GM19452 (cell line): ENCODE data around the gene MAP1S.

Source experiments
- ATAC-seq: cut with Tn5 transposase; IDR thresholded peaks from one replicate; pipeline ENCODE4 v1.9.1; 2021; ENCODE audit not compliant: unreplicated experiment

The MAP1S gene

DNA sequence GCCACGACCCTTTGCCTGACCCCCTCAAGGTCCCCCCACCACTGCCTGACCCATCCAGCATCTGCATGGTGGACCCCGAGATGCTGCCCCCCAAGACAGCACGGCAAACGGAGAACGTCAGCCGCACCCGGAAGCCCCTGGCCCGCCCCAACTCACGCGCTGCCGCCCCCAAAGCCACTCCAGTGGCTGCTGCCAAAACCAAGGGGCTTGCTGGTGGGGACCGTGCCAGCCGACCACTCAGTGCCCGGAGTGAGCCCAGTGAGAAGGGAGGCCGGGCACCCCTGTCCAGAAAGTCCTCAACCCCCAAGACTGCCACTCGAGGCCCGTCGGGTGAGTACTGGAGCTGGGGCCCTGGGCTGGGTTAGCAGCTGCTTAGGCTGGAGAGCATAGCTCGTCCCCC is 8.6 kb downstream of the MAP1S start:
- no peak for ATAC-seq

DNA sequence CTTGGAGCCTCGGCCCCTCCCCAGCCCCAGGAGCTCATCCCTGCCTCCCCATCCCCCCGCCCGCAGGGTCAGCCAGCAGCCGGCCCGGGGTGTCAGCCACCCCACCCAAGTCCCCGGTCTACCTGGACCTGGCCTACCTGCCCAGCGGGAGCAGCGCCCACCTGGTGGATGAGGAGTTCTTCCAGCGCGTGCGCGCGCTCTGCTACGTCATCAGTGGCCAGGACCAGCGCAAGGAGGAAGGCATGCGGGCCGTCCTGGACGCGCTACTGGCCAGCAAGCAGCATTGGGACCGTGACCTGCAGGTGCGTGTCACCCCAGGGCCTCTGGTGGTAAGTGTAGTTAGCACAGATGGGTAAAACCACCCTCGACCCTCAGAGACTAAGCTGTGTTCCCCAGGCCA is 13.8 kb downstream of the MAP1S start:
- ATAC-seq = no peak

DNA sequence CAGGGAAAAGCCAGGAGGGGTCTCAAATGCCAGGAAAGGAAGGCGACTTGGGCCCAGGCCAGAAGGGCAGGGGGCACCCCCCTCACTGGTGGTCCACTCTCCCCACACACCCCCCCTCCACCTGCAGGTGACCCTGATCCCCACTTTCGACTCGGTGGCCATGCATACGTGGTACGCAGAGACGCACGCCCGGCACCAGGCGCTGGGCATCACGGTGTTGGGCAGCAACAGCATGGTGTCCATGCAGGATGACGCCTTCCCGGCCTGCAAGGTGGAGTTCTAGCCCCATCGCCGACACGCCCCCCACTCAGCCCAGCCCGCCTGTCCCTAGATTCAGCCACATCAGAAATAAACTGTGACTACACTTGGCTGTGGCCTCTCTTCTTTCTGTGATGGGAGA is 14.9 kb downstream of the MAP1S start:
- no peak for ATAC-seq

- no peak for ATAC-seq
Measured at GRCh38 chr19:17735410-17735809, 16.1 kb downstream of the MAP1S start.

DNA sequence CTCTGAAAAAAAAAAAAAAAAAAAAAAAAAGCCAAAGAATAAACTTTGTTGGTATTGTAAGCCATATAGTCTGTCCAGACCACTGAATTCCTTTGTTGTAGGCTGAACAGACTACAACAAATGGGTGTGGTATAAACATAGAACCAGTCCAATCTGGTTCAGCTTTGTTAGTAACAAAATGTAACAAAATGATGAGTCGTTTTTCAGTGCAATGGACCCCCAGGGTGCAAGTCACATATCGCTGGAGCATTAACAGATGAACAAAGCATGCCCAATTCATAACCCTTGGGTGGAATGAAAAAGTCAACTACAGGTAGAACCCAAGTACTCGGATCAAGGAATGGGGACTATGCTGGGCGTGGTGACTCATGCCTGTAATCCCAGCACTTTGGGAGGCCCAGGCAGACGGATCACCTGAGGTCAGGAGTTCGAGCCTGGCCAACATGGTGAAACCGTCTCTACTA is 18.4 kb downstream of the MAP1S start:
- no peak for ATAC-seq

DNA sequence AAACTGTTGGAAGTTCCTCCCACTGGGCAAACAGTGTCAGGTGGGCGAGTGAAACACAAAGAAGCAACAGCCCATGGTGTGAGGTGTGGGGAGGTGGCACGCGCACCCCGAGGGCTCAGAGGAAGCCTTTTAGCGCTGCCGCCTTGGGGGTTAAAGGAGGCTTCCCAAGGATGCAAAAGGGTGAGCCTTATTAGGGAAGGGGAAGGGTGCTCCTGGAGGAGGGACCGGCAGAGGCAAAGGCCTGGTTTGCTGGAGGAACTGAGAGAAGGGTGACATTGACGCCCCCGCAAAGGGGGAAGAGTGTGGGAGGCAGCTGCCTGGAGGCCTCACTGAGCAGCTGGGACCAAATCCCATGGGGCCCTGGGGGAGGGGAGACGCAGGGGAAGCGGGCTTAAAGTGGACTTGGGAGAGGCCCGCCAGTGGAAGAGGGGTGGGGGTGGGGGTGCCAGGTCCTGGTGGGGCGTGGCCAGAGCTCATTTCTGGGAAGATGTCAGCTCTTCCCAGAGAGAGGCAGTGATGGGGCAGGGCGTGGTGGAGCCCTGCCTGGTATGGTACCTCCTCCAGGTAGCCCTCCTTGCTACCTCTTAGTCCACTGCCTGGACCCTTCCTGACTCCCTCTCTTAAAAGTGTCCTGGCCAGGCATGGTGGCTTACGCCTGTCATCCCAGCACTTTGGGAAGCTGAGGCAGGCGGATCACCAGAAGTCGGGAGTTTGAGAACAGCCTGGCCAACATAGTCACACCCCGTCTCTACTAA is 20.0 kb downstream of the MAP1S start:
- ATAC-seq = no peak

- ATAC-seq = no peak
Measured at GRCh38 chr19:17741456-17741855, 22.2 kb downstream of the MAP1S start.

GRCh38 chr19:17743874-17744580 is 24.7 kb downstream of the MAP1S start:
- ATAC-seq = no peak

GRCh38 chr19:17747205-17748098 is 28.2 kb downstream of the MAP1S start:
- peak; percentile 70 for ATAC-seq

- ATAC-seq = no peak
Measured at GRCh38 chr19:17748884-17749638, 29.8 kb downstream of the MAP1S start.

GRCh38 chr19:17749912-17750317 is 30.6 kb downstream of the MAP1S start:
- no peak for ATAC-seq

DNA sequence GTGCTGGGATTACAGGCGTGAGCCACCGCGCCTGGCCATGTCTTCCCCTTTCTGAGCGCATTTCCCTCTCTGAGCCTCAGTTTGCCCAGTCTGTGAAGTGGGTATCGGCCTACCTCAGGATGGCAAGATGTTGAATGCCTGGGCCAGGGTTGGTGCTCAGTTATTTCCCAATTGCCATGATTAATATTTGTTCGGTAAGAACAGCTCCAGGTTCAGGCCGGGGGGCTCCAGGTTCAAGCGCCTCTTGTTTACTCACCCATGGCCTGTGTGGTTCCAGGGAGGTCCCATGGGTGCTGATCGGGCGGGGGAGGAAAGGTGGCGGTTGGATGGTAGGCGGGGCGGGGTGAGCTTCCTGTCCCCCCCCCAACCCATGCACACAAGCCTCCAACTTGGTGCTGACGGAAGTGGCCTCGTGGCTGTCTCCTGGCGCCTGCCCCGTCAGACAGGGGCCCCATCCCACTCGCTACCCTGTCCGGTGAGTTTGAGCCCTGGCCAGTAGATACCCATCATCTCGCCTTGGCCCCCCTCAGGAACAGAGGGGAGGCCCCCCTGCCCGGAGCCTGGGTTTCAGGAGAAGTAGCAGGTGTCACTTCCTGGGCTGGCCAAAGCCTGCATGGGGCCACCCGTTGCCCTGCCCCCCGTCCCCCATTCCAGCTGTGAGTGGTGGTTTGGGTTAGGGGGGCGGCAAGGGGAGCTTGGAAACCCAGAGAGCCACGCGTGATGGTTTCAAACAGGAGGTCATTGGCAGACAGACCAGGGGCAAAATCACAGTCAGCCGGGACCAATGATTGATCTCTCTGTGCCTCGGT is 32.0 kb downstream of the MAP1S start, which contains the start of gene FCHO1:
Gene FCHO1 (plus strand): TSS at position 375 of the 809 bp plus-strand sequence. CDS start 3,688 bp downstream, outside the sequence.
- ATAC-seq = peak; percentile 25

GRCh38 chr19:17751912-17752273 is 32.6 kb downstream of the MAP1S start:
- no peak for ATAC-seq

- ATAC-seq = no peak
Measured at GRCh38 chr19:17752865-17753639, 33.8 kb downstream of the MAP1S start.

DNA sequence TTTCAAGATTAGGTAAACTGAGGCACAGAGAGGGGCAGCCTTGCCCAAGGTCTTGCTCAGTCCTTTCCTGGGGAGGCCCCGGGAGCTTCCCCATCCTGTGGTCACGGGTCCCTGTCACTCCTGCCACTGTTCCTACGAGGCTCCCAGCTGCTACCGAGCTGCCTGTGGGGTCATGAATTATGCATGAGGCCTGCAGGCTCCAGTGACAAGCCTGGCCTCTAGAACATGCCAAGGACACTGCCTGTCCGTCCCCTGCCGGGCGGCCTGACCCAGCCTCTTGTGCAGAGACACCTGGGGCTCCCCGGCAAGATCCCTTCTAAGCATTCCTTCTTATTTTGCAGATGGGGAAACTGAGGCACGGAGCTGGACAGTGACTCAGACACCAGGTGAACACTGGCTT is 34.7 kb downstream of the MAP1S start:
- ATAC-seq = no peak

GRCh38 chr19:17754634-17755442 is 35.6 kb downstream of the MAP1S start:
- ATAC-seq = no peak

DNA sequence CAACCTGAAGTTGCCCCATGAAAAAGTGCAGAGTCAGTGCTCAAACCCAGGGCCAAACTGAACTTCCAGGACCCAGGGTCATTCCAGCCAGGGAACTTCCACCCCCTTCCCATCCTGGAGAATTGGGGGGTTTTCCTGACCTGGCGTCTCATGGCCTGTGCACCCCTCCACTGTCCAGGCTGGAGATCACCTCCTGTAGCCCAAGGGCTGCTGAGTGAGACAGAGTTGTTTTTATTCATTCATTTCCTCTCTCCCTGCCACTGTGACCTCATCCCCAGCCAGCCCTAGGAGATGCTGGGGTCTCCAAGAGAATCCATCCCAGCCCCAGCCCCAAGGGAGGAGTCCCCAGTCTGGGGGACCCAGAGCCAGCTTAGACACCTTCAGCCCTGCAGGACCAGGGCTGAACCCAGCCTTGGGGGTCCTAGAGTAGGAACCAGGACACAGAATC is 36.2 kb downstream of the MAP1S start:
- no peak for ATAC-seq
